ENCODE measurements around the gene DIP2A. TPM values are rescaled to one million over a fixed set of nuclear protein-coding genes. Genes with fewer than 3 reads are reported as not detected.

The DIP2A gene
- total and polyA plus RNA-seq, 2 of the 8 experiments (the other 6 are each of a cell fraction or from before 2014, with no cell fraction given) = 16.0 to 27.1 TPM

DNA sequence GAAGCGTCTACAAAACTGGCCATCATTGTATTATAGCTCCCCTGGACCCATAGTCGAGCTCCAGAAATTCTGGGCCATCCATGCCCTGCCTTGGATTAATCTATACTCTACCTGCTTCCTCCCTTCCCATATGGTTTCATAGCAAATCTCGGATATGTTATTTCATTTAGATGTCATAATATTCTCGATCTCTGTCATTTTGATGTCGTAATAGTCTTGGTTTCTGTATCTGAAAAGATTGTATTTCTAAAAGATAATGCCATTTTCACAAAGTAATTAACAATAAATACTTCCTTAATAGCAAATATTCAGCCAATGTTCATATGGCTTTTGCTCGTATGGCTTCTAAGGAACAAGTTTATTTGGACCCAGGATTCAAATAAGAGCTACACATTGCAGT lies 35.1 kb downstream of the DIP2A start (continued):
- TF ChIP-seq, protein P1, sequence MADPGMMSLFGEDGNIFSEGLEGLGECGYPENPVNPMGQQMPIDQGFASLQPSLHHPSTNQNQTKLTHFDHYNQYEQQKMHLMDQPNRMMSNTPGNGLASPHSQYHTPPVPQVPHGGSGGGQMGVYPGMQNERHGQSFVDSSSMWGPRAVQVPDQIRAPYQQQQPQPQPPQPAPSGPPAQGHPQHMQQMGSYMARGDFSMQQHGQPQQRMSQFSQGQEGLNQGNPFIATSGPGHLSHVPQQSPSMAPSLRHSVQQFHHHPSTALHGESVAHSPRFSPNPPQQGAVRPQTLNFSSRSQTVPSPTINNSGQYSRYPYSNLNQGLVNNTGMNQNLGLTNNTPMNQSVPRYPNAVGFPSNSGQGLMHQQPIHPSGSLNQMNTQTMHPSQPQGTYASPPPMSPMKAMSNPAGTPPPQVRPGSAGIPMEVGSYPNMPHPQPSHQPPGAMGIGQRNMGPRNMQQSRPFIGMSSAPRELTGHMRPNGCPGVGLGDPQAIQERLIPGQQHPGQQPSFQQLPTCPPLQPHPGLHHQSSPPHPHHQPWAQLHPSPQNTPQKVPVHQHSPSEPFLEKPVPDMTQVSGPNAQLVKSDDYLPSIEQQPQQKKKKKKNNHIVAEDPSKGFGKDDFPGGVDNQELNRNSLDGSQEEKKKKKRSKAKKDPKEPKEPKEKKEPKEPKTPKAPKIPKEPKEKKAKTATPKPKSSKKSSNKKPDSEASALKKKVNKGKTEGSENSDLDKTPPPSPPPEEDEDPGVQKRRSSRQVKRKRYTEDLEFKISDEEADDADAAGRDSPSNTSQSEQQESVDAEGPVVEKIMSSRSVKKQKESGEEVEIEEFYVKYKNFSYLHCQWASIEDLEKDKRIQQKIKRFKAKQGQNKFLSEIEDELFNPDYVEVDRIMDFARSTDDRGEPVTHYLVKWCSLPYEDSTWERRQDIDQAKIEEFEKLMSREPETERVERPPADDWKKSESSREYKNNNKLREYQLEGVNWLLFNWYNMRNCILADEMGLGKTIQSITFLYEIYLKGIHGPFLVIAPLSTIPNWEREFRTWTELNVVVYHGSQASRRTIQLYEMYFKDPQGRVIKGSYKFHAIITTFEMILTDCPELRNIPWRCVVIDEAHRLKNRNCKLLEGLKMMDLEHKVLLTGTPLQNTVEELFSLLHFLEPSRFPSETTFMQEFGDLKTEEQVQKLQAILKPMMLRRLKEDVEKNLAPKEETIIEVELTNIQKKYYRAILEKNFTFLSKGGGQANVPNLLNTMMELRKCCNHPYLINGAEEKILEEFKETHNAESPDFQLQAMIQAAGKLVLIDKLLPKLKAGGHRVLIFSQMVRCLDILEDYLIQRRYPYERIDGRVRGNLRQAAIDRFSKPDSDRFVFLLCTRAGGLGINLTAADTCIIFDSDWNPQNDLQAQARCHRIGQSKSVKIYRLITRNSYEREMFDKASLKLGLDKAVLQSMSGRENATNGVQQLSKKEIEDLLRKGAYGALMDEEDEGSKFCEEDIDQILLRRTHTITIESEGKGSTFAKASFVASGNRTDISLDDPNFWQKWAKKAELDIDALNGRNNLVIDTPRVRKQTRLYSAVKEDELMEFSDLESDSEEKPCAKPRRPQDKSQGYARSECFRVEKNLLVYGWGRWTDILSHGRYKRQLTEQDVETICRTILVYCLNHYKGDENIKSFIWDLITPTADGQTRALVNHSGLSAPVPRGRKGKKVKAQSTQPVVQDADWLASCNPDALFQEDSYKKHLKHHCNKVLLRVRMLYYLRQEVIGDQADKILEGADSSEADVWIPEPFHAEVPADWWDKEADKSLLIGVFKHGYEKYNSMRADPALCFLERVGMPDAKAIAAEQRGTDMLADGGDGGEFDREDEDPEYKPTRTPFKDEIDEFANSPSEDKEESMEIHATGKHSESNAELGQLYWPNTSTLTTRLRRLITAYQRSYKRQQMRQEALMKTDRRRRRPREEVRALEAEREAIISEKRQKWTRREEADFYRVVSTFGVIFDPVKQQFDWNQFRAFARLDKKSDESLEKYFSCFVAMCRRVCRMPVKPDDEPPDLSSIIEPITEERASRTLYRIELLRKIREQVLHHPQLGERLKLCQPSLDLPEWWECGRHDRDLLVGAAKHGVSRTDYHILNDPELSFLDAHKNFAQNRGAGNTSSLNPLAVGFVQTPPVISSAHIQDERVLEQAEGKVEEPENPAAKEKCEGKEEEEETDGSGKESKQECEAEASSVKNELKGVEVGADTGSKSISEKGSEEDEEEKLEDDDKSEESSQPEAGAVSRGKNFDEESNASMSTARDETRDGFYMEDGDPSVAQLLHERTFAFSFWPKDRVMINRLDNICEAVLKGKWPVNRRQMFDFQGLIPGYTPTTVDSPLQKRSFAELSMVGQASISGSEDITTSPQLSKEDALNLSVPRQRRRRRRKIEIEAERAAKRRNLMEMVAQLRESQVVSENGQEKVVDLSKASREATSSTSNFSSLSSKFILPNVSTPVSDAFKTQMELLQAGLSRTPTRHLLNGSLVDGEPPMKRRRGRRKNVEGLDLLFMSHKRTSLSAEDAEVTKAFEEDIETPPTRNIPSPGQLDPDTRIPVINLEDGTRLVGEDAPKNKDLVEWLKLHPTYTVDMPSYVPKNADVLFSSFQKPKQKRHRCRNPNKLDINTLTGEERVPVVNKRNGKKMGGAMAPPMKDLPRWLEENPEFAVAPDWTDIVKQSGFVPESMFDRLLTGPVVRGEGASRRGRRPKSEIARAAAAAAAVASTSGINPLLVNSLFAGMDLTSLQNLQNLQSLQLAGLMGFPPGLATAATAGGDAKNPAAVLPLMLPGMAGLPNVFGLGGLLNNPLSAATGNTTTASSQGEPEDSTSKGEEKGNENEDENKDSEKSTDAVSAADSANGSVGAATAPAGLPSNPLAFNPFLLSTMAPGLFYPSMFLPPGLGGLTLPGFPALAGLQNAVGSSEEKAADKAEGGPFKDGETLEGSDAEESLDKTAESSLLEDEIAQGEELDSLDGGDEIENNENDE (IDR thresholded peaks at IDR 0.05; ENCODE audit: insufficient replicate concordance, low read length) = no peak
- TF ChIP-seq SUZ12 (IDR thresholded peaks at IDR 0.05; ENCODE audit: low read length) (no peak), TCF12 (IDR thresholded peaks at IDR 0.05; ENCODE audit: low read depth, low read length) (no peak), KDM4A (IDR thresholded peaks at IDR 0.05; ENCODE audit: low read depth, low read length, severe bottlenecking) (no peak), HDAC2 (IDR thresholded peaks at IDR 0.05; ENCODE audit: borderline replicate concordance in 1 of 2, low read depth in 2 of 2, low read length in 2 of 2) (no peak)
